ENCODE data around the gene RHOB.

Gene RHOB

GRCh38 chr2:20465716-20466394, 19.0 kb downstream of the RHOB start:
- Histone ChIP-seq H3K4me3 (ENCODE audit: low read depth, low read length) (no peak overlapping the region), H3K36me3 (no peaks in the 10 kb centered on the region), H3K27ac (no peak overlapping the region), H3K27me3 (ENCODE audit: insufficient read depth, low read depth, severe bottlenecking) (no peaks in the 10 kb centered on the region), H3K9me3 (ENCODE audit: severe bottlenecking) (no peaks in the 10 kb centered on the region)
- TF ChIP-seq CTCF (IDR thresholded peaks at IDR 0.05; ENCODE audit: low read depth, low read length), result no peak
- DNase-seq, result peak; percentile 4

GRCh38 chr2:20467789-20468548, 21.1 kb downstream of the RHOB start:
- H3K27ac ChIP-seq, result no peak overlapping the region
- no peaks in the 10 kb centered on the region for H3K36me3 ChIP-seq
- no peaks in the 10 kb centered on the region for H3K9me3 ChIP-seq (ENCODE audit: severe bottlenecking)
- no peak for TF ChIP-seq CTCF (IDR thresholded peaks at IDR 0.05; ENCODE audit: low read depth, low read length)
- no peaks in the 10 kb centered on the region for H3K27me3 ChIP-seq (ENCODE audit: insufficient read depth, low read depth, severe bottlenecking)
- DNase-seq, result peak; percentile 5
- no peak overlapping the region for H3K4me3 ChIP-seq (ENCODE audit: low read depth, low read length)

- no peaks in the 10 kb centered on the region for H3K27me3 ChIP-seq (ENCODE audit: insufficient read depth, low read depth, severe bottlenecking)
- peak; percentile 4 for DNase-seq
- TF ChIP-seq CTCF (IDR thresholded peaks at IDR 0.05; ENCODE audit: low read depth, low read length), result no peak
- no peaks in the 10 kb centered on the region for H3K36me3 ChIP-seq
- no peaks in the 10 kb centered on the region for H3K9me3 ChIP-seq (ENCODE audit: severe bottlenecking)
- H3K27ac ChIP-seq, result no peak overlapping the region
- no peak overlapping the region for H3K4me3 ChIP-seq (ENCODE audit: low read depth, low read length)
Observed at GRCh38 chr2:20468549-20469500, 22.0 kb downstream of the RHOB start.

- Histone ChIP-seq H3K27me3 (ENCODE audit: insufficient read depth, low read depth, severe bottlenecking) (no peaks in the 10 kb centered on the region), H3K4me3 (ENCODE audit: low read depth, low read length) (no peak overlapping the region), H3K36me3 (no peaks in the 10 kb centered on the region), H3K9me3 (ENCODE audit: severe bottlenecking) (no peaks in the 10 kb centered on the region), H3K27ac (no peak overlapping the region)
- TF ChIP-seq CTCF (IDR thresholded peaks at IDR 0.05; ENCODE audit: low read depth, low read length), result no peak
- DNase-seq, result peak; percentile 4
Observed at GRCh38 chr2:20469595-20469994, 22.7 kb downstream of the RHOB start.

- Histone ChIP-seq H3K4me3 (ENCODE audit: low read depth, low read length) (no peak overlapping the region), H3K27me3 (ENCODE audit: insufficient read depth, low read depth, severe bottlenecking) (no peaks in the 10 kb centered on the region), H3K9me3 (ENCODE audit: severe bottlenecking) (no peaks in the 10 kb centered on the region), H3K27ac (no peak overlapping the region), H3K36me3 (no peaks in the 10 kb centered on the region)
- no peak for TF ChIP-seq CTCF (IDR thresholded peaks at IDR 0.05; ENCODE audit: low read depth, low read length)
- peak; percentile 26 for DNase-seq
Observed at GRCh38 chr2:20470211-20470610, 23.3 kb downstream of the RHOB start.

Measured in WERI-Rb-1 (cell line).